AG04449 (cell line): ENCODE data around the gene CDH1.

Source experiments
- CTCF ChIA-PET: fragments of 350-600 bp; formaldehyde crosslinking; extraction: SDS; loops from one replicate; lab custom pipeline; 2021; ENCODE audit warnings: antibody characterized with exemption; lab: Yijun Ruan, JAX
- POLR2A ChIA-PET: fragments of 400-600, 350-600 bp; formaldehyde crosslinking; extraction: SDS; loops from one replicate; lab custom pipeline; 2020; ENCODE audit warnings: antibody characterized with exemption, inconsistent platforms; lab: Yijun Ruan, JAX
- DNase-seq: peaks from one replicate; pipeline ENCODE4 v3.0.0-alpha.2; 2010; ENCODE audit warnings: low read depth, low spot score
- H3K4me3 ChIP-seq: 2 replicates; pipeline ENCODE4 v1.5.1; 2011; ENCODE audit warnings: low read depth, mild to moderate bottlenecking, control low read depth, low read length
- TF ChIP-seq, protein P1 (sequence below): IDR thresholded peaks from one replicate; pipeline ENCODE4 v1.5.1; 2011; ENCODE audit warnings: mild to moderate bottlenecking, moderate library complexity, low read length, control low read depth, inconsistent platforms; ENCODE audit not compliant: insufficient read depth; ENCODE audit errors: missing control alignments

Gene CDH1

DNA sequence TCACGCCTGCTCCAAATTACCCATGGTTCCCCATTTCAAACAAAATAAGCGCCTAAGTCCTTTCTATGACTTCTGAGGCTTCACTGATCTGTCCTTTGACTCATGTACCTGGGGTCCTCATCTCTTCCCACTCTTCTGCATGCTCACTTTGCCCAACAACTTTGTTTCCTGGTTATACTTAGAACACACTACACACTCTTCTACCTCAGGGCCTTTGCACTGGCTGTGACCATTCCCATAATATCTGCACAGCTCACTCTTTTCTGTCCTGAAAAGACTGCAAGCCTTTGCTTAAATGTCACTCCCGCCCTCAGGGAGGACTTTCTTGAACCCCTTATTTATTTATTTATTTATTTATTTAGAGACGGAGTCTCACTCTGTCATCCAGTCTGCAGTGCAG, 14.1 kb downstream of the CDH1 start:
- POLR2A ChIA-PET, result no interaction called here
- CTCF ChIA-PET, result no interaction called here
- DNase-seq, result no peak

DNA sequence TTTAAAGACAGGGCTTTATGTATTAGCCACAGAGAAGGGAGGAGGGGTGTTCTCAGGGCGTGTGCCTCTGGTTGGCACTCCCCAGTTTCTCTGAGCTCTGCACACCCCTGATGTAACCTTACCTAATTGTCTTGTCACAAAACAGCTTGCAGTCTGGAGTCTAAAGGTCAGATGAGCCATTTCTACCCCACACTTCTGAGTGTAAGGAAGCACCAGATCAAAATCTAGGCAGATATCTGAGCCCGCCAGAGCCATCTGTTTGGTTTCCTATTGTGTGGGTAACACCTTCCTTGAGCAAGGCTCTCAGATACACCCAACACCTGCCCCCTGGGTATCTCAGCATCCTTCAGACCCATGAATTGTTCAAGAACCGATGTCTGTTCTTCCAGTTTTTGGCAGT, 15.5 kb downstream of the CDH1 start:
- no peak for DNase-seq
- CTCF ChIA-PET, result no interaction called here
- TF ChIP-seq, protein P1, sequence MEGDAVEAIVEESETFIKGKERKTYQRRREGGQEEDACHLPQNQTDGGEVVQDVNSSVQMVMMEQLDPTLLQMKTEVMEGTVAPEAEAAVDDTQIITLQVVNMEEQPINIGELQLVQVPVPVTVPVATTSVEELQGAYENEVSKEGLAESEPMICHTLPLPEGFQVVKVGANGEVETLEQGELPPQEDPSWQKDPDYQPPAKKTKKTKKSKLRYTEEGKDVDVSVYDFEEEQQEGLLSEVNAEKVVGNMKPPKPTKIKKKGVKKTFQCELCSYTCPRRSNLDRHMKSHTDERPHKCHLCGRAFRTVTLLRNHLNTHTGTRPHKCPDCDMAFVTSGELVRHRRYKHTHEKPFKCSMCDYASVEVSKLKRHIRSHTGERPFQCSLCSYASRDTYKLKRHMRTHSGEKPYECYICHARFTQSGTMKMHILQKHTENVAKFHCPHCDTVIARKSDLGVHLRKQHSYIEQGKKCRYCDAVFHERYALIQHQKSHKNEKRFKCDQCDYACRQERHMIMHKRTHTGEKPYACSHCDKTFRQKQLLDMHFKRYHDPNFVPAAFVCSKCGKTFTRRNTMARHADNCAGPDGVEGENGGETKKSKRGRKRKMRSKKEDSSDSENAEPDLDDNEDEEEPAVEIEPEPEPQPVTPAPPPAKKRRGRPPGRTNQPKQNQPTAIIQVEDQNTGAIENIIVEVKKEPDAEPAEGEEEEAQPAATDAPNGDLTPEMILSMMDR, result no peak
- no peak overlapping the region for H3K4me3 ChIP-seq
- POLR2A ChIA-PET, result no interaction called here

More for the DNA sequence above, 14.1 kb downstream of the CDH1 start:
- no peak overlapping the region for H3K4me3 ChIP-seq
- TF ChIP-seq, protein P1, result no peak

DNA sequence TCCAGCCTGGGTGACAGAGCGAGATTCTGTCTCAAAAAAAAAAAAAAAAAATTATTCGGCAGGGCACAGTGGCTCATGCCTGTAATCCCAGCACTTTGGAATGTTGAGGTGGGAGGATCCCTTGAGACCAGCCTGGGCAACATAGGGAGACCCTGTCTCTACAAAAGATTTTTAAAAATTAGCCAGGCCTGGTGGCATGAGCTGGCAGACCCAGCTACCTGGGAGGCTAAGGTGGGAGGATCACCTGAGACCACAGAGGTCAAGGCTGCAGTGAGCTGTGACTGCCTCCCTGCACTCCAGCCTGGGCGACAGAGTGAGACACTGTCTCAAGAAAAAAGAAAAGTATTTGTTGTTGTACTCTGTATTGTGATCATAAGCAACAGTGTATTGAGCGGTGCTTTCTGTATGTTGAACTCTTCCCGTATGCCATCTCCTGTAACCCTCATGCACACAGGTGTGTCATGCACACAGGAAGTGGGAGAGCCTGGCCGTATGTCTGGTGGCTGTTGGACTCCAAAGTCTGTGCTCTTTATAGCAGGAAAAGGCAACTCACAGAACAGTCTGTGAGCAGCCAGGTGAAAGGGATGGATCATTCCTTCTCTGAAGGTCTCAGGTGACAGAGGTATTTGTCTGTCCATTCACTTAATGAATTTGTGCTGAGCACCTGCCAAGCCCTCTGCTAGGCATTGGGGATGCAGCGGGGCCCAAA, 17.1 kb downstream of the CDH1 start:
- CTCF ChIA-PET, result no interaction called here
- no peak for DNase-seq
- POLR2A ChIA-PET, result no interaction called here
- no peak overlapping the region for H3K4me3 ChIP-seq
- TF ChIP-seq, protein P1, result no peak

DNA sequence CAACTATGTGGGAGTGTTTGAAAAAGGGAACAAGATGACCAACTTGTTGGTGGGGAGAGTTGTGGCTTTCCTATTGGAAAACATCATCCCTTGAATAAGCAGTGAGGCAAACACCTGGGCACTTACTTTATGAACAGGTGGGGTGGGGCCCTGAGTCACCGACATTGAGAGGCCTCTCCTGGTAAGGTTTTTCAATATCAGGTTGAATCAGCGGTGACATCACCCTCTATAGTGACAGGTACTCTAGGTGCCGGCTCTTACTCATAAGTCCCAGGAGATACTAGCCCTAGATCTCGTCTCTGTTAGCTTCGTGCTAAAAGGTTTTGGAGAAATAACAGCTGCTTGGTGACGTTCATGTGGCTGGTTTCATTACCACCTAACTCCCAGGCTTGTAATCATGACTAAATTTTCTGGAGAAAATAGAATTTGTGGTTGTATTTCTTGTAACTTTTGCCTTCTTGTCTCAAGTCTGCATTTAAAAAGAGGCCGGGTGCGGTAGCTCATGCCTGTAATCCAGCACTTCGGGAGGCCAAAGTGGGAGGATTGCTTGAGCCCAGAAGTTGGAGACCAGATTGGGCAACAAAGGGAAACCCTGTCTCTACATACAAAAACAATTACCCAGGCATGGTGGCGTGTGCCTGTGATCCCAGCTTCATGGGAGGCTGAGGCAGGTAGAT, 19.3 kb downstream of the CDH1 start:
- CTCF ChIA-PET, result no interaction called here
- TF ChIP-seq, protein P1, result no peak
- no peak overlapping the region for H3K4me3 ChIP-seq
- POLR2A ChIA-PET, result no interaction called here
- DNase-seq, result no peak

DNA sequence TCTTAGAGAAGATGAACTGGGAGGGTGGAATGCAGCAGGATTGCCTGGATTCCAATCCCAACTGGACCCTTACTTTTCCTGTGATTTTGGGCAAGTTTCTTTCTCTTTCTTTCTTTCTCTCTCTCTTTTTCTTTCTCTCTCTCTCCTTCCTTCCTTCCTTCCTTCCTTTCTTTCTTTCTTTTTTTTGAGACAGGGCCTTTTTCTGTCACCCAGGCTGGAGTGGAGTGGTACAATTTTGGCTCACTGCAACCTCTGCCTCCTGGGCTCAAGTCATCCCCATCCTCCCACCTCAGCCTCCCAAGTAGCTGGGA, 20.5 kb downstream of the CDH1 start:
- no peak for DNase-seq
- CTCF ChIA-PET, result no interaction called here
- POLR2A ChIA-PET, result no interaction called here
- TF ChIP-seq, protein P1, result no peak
- no peak overlapping the region for H3K4me3 ChIP-seq

DNA sequence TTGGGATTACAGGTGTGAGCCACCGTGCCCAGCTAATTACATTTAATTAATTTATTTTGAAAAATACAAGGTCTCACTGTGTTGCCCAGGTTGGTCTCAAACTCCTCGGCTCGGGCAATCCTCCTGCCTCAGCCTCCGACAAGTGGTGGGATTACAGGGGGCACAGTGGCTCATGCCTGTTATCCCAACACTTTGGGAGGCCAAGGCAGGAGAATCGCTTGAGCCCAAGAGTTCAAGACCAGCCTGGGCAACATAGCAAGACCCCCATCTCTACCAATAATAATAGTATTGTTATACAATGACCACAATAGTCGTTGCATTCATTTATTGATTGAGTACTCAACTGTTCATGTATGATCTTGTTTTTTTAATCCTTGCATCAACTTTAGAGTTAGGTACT, 22.0 kb downstream of the CDH1 start:
- ChIA-PET POLR2A (no interaction called here), CTCF (no interaction called here)
- no peak for DNase-seq
- TF ChIP-seq, protein P1, result no peak
- H3K4me3 ChIP-seq, result no peak overlapping the region
